Neuronal stem cell (in vitro differentiated cells): ENCODE measurements around the gene BDNF.

Experiments
- DNase-seq: peaks from one replicate; pipeline ENCODE4 v3.0.0-alpha.2; 2013; ENCODE audit warnings: low spot score
- H2AFZ ChIP-seq: one replicate; pipeline ENCODE4 v1.6.1; 2013; ENCODE audit warnings: mild to moderate bottlenecking, low read length, inconsistent platforms
- H2AK5ac ChIP-seq: 2 replicates; pipeline ENCODE4 v1.6.1; 2013; ENCODE audit warnings: low read depth, mild to moderate bottlenecking, inconsistent platforms, low read length, moderate library complexity, mixed read lengths
- H2BK120ac ChIP-seq: 2 replicates; pipeline ENCODE4 v1.6.1; 2013; ENCODE audit warnings: low read depth, mild to moderate bottlenecking, inconsistent platforms, low read length, moderate library complexity, mixed read lengths
- H2BK12ac ChIP-seq: one replicate; pipeline ENCODE4 v1.6.1; 2013; ENCODE audit warnings: low read length, inconsistent platforms
- H2BK15ac ChIP-seq: 2 replicates; pipeline ENCODE4 v1.6.1; 2013; ENCODE audit warnings: mild to moderate bottlenecking, low read length, inconsistent platforms, mixed read lengths
- H2BK5ac ChIP-seq: one replicate; pipeline ENCODE4 v1.6.1; 2013; ENCODE audit warnings: inconsistent platforms, mild to moderate bottlenecking, low read length, moderate library complexity
- H3K14ac ChIP-seq: one replicate; pipeline ENCODE4 v1.6.1; 2013; ENCODE audit warnings: low read length, inconsistent platforms
- H3K18ac ChIP-seq: 2 replicates; pipeline ENCODE4 v1.6.1; 2013; ENCODE audit warnings: low read length, inconsistent platforms
- H3K23ac ChIP-seq: 2 replicates; pipeline ENCODE4 v1.6.1; 2013; ENCODE audit warnings: low read depth, mild to moderate bottlenecking, mixed read lengths, low read length, inconsistent platforms; ENCODE audit not compliant: poor library complexity
- H3K27ac ChIP-seq: replicated peaks from 3 replicates; pipeline ENCODE4 v1.5.1; 2013; ENCODE audit warnings: low read length, inconsistent platforms
- H3K27me3 ChIP-seq, 3 experiments: 2 replicates each; pipeline ENCODE4 v1.6.1; 2013; ENCODE audit warnings: low read length in 3 of 3, mild to moderate bottlenecking in 2 of 3, inconsistent platforms in 1 of 3, low read depth in 1 of 3, mixed read lengths in 1 of 3, moderate library complexity in 1 of 3; ENCODE audit not compliant: control insufficient read depth in 3 of 3, insufficient read depth in 3 of 3
- H3K36me3 ChIP-seq, 2 donors: replicated peaks in 1 of 2; 2 replicates each; pipeline ENCODE4 v1.6.1; 2013; ENCODE audit warnings: low read length in 2 of 2; ENCODE audit not compliant: control insufficient read depth in 2 of 2, insufficient read depth in 2 of 2
- H3K4ac ChIP-seq: 2 replicates; pipeline ENCODE4 v1.6.1; 2013; ENCODE audit warnings: inconsistent platforms, mild to moderate bottlenecking, low read length, moderate library complexity
- H3K4me1 ChIP-seq, 2 donors: 1 replicate in 1 of 2; 2 replicates in 1 of 2; pipeline ENCODE4 v1.6.1; 2013; ENCODE audit warnings: low read length in 2 of 2, low read depth in 1 of 2; ENCODE audit not compliant: control insufficient read depth in 2 of 2, insufficient read depth in 1 of 2
- H3K4me2 ChIP-seq: one replicate; pipeline ENCODE4 v1.6.1; 2013; ENCODE audit warnings: mild to moderate bottlenecking, low read length, inconsistent platforms; ENCODE audit not compliant: insufficient read depth, poor library complexity, severe bottlenecking
- H3K4me3 ChIP-seq, 2 donors: 2 replicates each; pipeline ENCODE4 v1.5.1; 2013; ENCODE audit warnings: low read length in 2 of 2, mild to moderate bottlenecking in 2 of 2, inconsistent platforms in 1 of 2, moderate library complexity in 1 of 2
- H3K79me1 ChIP-seq: one replicate; pipeline ENCODE4 v1.6.1; 2013; ENCODE audit warnings: low read depth, mild to moderate bottlenecking, inconsistent platforms, low read length, moderate library complexity
- H3K9ac ChIP-seq: one replicate; pipeline ENCODE4 v1.6.1; 2013; ENCODE audit warnings: mild to moderate bottlenecking, low read depth, low read length, inconsistent platforms; ENCODE audit not compliant: poor library complexity
- H3K9me3 ChIP-seq, 2 donors: replicated peaks in 1 of 2; 2 replicates each; pipeline versions ENCODE3 to v1.6.1; 2013; ENCODE audit warnings: low read length in 2 of 2, mild to moderate bottlenecking in 2 of 2, inconsistent platforms in 1 of 2, low read depth in 1 of 2, mixed read lengths in 1 of 2, moderate library complexity in 1 of 2; ENCODE audit not compliant: control insufficient read depth in 2 of 2, insufficient read depth in 1 of 2
- H4K8ac ChIP-seq: one replicate; pipeline ENCODE4 v1.6.1; 2013; ENCODE audit warnings: low read depth, mild to moderate bottlenecking, inconsistent platforms, low read length, moderate library complexity
- H4K91ac ChIP-seq: one replicate; pipeline ENCODE4 v1.6.1; 2013; ENCODE audit warnings: low read length, low read depth, mild to moderate bottlenecking, inconsistent platforms; ENCODE audit not compliant: poor library complexity
- WGBS, 2 donors: extraction: QIAGEN DNeasy Blood & Tissue Kit; methylation state at CpG; one replicate each; pipeline ENCODE4 v1.1.7; 2013; ENCODE audit warnings: missing lambda C conversion rate in 2 of 2, mixed read lengths in 1 of 2; ENCODE audit not compliant: insufficient read length in 2 of 2, insufficient replicate concordance in 1 of 2; ENCODE audit errors: extremely low coverage in 2 of 2; 5-methylcytosine and 5-hydroxymethylcytosine counted together

The BDNF gene

GRCh38 chr11:27718346-27718862, 18.1 kb upstream of the BDNF start:
- Histone ChIP-seq H2BK120ac (no peak overlapping the region), H3K79me1 (no peaks in the 10 kb centered on the region), H2BK15ac (no peak overlapping the region), H3K9ac (no peak overlapping the region), H4K91ac (no peak overlapping the region), H2BK12ac (no peak overlapping the region), H3K4ac (no peak overlapping the region), H3K27me3 (peaks cover 12 to 46% (median 31%) of the 10 kb centered on the region in 3 experiments), H3K9me3 (no peaks in the 10 kb centered on the region), H3K18ac (peak overlapping the region; percentile 44), H3K23ac (no peak overlapping the region), H4K8ac (no peak overlapping the region), H3K36me3 (no peaks in the 10 kb centered on the region), H2AFZ (peak overlapping the region; percentile 93), H2AK5ac (no peak overlapping the region), H3K14ac (no peak overlapping the region), H3K4me2 (peak overlapping the region; percentile 96), H3K4me1 (peaks cover 3 to 7% of the 10 kb centered on the region in 2 donors), H3K4me3 (peak overlapping the region; percentile 59 to 78), H2BK5ac (no peak overlapping the region), H3K27ac (peak overlapping the region; percentile 88)
- DNase-seq, result peak; percentile 73
- whole genome bisulfite sequencing, 2 donors, result no CpG with 5 or more reads among the region's 30 CpGs

GRCh38 chr11:27717801-27718229, 17.6 kb upstream of the BDNF start:
- no peak overlapping the region for H4K91ac ChIP-seq
- peaks cover under 1 to 5% of the 10 kb centered on the region in 2 donors for H3K4me1 ChIP-seq
- peak overlapping the region; percentile 93 for H2AFZ ChIP-seq
- H3K36me3 ChIP-seq, result no peaks in the 10 kb centered on the region
- peak overlapping the region; percentile 16 for H3K27ac ChIP-seq
- H3K9me3 ChIP-seq, result no peaks in the 10 kb centered on the region
- no peak overlapping the region for H3K4ac ChIP-seq
- no peak overlapping the region for H3K14ac ChIP-seq
- H3K4me3 ChIP-seq, result peak overlapping the region; percentile 59
- H2BK15ac ChIP-seq, result no peak overlapping the region
- WGBS, 2 donors, result no CpG with 5 or more reads among the region's 8 CpGs
- H2BK120ac ChIP-seq, result no peak overlapping the region
- no peak overlapping the region for H3K9ac ChIP-seq
- H4K8ac ChIP-seq, result no peak overlapping the region
- H3K4me2 ChIP-seq, result peak overlapping the region; percentile 55
- no peak overlapping the region for H2AK5ac ChIP-seq
- no peak overlapping the region for H3K23ac ChIP-seq
- no peak overlapping the region for H2BK5ac ChIP-seq
- peaks cover 10 to 40% (median 28%) of the 10 kb centered on the region in 3 experiments for H3K27me3 ChIP-seq
- no peak overlapping the region for H2BK12ac ChIP-seq
- H3K18ac ChIP-seq, result no peak overlapping the region
- H3K79me1 ChIP-seq, result no peaks in the 10 kb centered on the region
- DNase-seq, result no peak

GRCh38 chr11:27717377-27717776, 17.1 kb upstream of the BDNF start:
- no peak overlapping the region for H3K27ac ChIP-seq

GRCh38 chr11:27716835-27717234, 16.6 kb upstream of the BDNF start:
- no peak overlapping the region for H3K27ac ChIP-seq
- H3K23ac ChIP-seq, result no peak overlapping the region
- H4K8ac ChIP-seq, result no peak overlapping the region
- WGBS, 2 donors, result no CpG with 5 or more reads among the region's 2 CpGs
- no peak overlapping the region for H3K14ac ChIP-seq
- H3K4me2 ChIP-seq, result no peak overlapping the region
- no peak overlapping the region for H3K9ac ChIP-seq
- peaks cover 0 to 5% of the 10 kb centered on the region in 2 donors for H3K4me1 ChIP-seq
- no peaks in the 10 kb centered on the region for H3K9me3 ChIP-seq
- H2BK15ac ChIP-seq, result no peak overlapping the region
- peaks cover 8 to 31% (median 20%) of the 10 kb centered on the region in 3 experiments for H3K27me3 ChIP-seq
- no peak for DNase-seq
- no peak overlapping the region for H3K18ac ChIP-seq
- H3K4me3 ChIP-seq, result no peak overlapping the region
- no peak overlapping the region for H4K91ac ChIP-seq
- no peaks in the 10 kb centered on the region for H3K79me1 ChIP-seq
- no peak overlapping the region for H2AK5ac ChIP-seq
- H2BK5ac ChIP-seq, result no peak overlapping the region
- H3K36me3 ChIP-seq, result no peaks in the 10 kb centered on the region
- no peak overlapping the region for H2BK12ac ChIP-seq
- no peak overlapping the region for H3K4ac ChIP-seq
- H2AFZ ChIP-seq, result no peak overlapping the region
- no peak overlapping the region for H2BK120ac ChIP-seq

More at GRCh38 chr11:27717377-27717776, 17.1 kb upstream of the BDNF start:
- Histone ChIP-seq H2AFZ (no peak overlapping the region), H3K79me1 (no peaks in the 10 kb centered on the region), H4K91ac (no peak overlapping the region), H2BK5ac (no peak overlapping the region), H3K14ac (no peak overlapping the region), H3K4me2 (peak overlapping the region; percentile 55), H4K8ac (no peak overlapping the region), H3K18ac (no peak overlapping the region), H3K27me3 (peaks cover 10 to 36% (median 25%) of the 10 kb centered on the region in 3 experiments), H3K4ac (no peak overlapping the region), H3K36me3 (no peaks in the 10 kb centered on the region), H2BK15ac (no peak overlapping the region), H2AK5ac (no peak overlapping the region), H3K23ac (no peak overlapping the region), H3K9ac (no peak overlapping the region), H2BK120ac (no peak overlapping the region), H3K4me1 (peaks cover 0 to 5% of the 10 kb centered on the region in 2 donors), H3K4me3 (peak overlapping the region in 1 of 2 donors; percentile 59), H2BK12ac (no peak overlapping the region), H3K9me3 (no peaks in the 10 kb centered on the region)
- DNase-seq, result no peak
